Thyroid gland (tissue), 4 donors: Measurements from ENCODE around the gene CXCL17. TPM values are rescaled to one million over a fixed set of nuclear protein-coding genes. Genes with fewer than 3 reads are reported as not detected.

ENCODE experiments used
- DNase-seq, 2 donors: peaks; one replicate each; pipeline ENCODE4 v3.0.0-alpha.2; 2019
- H3K27ac ChIP-seq, 3 donors: fragments of 200-600 bp; sonication (generic); 1 replicate in 2 of 3; 2 replicates in 1 of 3; pipeline ENCODE4 v1.5.1; 2016 to 2019; ENCODE audit warnings: mild to moderate bottlenecking in 1 of 3, moderate library complexity in 1 of 3
- H3K27me3 ChIP-seq: fragments of 200-600 bp; sonication (generic); one replicate; pipeline ENCODE4 v1.5.1; 2019
- H3K36me3 ChIP-seq, 2 donors: fragments of 200-600 bp; sonication (generic); one replicate each; pipeline ENCODE4 v1.5.1; 2016 to 2019
- H3K4me1 ChIP-seq, 2 donors: fragments of 200-600 bp; sonication (generic); one replicate each; pipeline ENCODE4 v1.5.1; 2017 to 2019
- H3K4me3 ChIP-seq, 3 donors: fragments of 200-600 bp; sonication (generic); replicated peaks in 1 of 3; 1 replicate in 2 of 3; 2 replicates in 1 of 3; pipeline ENCODE4 v1.5.1; 2016; ENCODE audit warnings: mild to moderate bottlenecking in 1 of 3
- H3K9me3 ChIP-seq: fragments of 200-600 bp; sonication (generic); one replicate; pipeline ENCODE4 v1.5.1; 2017
- POLR2A ChIP-seq, 2 donors: fragments of 450-650 bp; IDR thresholded peaks; one replicate each; pipeline ENCODE4 v1.6.1; 2017; ENCODE audit warnings: antibody characterized with exemption in 2 of 2, mild to moderate bottlenecking in 2 of 2, moderate library complexity in 1 of 2
- WGBS, 2 donors: methylation state at CpG; one replicate each; pipeline ENCODE4 v1.1.5; 2017; 5-methylcytosine and 5-hydroxymethylcytosine counted together
- intact Hi-C: fragments of 100-400 bp; cut with DNase I; formaldehyde crosslinking; loops from one replicate; pipeline ENCODE4 v1.15.1; 2023
- total RNA-seq, 4 donors: library from RNA; depleted of rRNA; stranded (reverse); fragments of >200 nt; gene quantifications; one replicate each; pipeline ENCODE4 v1.2.3, GENCODE V29; 2016
- TF ChIP-seq, protein P1 (sequence below), 6 experiments: fragments of 200-600 bp in 3 of 6; fragments of 450-650 bp in 3 of 6; sonication (generic) in 3 of 6; IDR thresholded peaks; one replicate each; pipeline ENCODE4 v1.5.1; 2016 to 2019; ENCODE audit warnings: antibody characterized with exemption in 6 of 6, mild to moderate bottlenecking in 2 of 6, inconsistent platforms in 1 of 6, moderate library complexity in 1 of 6

The CXCL17 gene
- total RNA-seq, 4 donors from 2014 or later = not detected

DNA sequence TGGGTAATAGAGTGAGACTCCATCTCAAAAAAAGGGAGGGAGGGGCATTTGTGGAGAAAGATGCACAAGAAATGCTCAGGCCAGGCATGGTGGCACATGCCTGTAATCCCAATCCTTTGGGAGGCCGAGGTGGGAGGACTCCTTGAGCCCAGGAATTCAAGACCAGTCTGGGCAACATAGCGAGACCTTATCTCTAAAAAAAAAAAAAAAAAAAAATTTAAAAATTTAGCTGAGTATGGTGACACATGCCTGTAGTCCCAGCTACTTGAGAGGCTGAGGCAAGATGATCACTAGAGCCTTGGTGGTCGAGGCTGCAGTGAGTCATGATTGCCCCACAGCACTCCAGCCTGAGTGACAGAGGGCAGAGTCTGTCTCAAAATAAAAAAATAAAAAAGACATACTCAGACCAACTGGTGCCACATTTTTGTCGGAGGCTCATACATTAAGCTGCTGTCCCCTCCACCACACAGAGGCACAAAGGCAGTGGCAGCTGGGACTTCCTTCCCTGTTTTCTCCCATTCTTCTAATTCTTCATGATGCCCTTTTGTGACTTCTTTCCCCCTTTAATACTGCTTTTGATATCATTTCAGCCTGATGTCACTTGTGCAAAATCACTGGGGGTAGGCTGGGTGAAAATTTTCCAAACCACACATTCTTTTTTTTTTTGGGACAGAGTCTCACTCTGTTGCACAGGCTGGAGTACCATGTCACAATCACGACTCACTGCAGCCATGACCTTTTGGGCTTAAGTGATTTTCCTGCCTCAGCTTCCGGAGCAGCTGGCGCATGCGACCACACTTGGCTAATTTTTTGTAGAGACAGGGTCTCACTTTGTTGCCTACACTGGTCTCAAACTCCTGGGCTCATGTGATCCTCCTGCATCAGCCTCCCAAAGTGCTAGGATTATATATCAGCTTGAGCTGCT lies 26.8 kb upstream of the CXCL17 start:
- H3K9me3 ChIP-seq = no peaks in the 10 kb centered on the region
- DNase-seq = no peak
- 69 to 73% methylated on average over 8 of the region's 8 CpGs for WGBS, 2 donors
- TF ChIP-seq, protein P1, sequence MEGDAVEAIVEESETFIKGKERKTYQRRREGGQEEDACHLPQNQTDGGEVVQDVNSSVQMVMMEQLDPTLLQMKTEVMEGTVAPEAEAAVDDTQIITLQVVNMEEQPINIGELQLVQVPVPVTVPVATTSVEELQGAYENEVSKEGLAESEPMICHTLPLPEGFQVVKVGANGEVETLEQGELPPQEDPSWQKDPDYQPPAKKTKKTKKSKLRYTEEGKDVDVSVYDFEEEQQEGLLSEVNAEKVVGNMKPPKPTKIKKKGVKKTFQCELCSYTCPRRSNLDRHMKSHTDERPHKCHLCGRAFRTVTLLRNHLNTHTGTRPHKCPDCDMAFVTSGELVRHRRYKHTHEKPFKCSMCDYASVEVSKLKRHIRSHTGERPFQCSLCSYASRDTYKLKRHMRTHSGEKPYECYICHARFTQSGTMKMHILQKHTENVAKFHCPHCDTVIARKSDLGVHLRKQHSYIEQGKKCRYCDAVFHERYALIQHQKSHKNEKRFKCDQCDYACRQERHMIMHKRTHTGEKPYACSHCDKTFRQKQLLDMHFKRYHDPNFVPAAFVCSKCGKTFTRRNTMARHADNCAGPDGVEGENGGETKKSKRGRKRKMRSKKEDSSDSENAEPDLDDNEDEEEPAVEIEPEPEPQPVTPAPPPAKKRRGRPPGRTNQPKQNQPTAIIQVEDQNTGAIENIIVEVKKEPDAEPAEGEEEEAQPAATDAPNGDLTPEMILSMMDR (IDR thresholded peaks at IDR 0.05) = no peak
- TF ChIP-seq POLR2A (IDR thresholded peaks at IDR 0.05) = no peak
- H3K4me1 ChIP-seq = peaks cover 5 to 9% of the 10 kb centered on the region in 2 donors
- no peak overlapping the region for H3K27ac ChIP-seq
- intact Hi-C loops = no loop called here
- no peaks in the 10 kb centered on the region for H3K27me3 ChIP-seq
- H3K36me3 ChIP-seq = no peaks in the 10 kb centered on the region
- H3K4me3 ChIP-seq = no peak overlapping the region

DNA sequence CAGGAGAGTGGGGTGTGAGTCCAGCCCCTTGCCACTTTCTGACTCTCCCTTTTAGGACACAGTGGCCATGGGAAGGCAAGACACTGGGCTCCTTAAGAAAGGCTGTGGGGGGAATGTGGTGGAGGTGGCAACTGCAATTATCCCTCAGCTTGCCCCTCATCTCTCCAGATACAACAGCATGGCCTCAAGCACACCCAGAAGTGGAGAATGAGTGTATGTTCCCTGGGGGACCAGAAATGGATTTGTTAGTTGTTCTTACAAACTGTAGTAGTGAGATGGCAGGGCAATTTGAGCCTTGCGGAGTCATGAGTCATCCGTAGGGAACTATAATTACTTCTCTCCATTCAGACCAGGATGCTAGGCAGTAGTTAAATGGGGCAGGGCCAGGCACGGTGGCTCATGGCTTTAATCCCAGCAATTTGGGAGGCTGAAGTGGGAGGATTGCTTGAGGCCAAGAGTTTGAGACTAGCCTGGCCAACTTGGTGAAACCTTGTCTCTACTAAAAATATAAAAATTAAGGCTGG lies 25.6 kb upstream of the CXCL17 start:
- no peak overlapping the region for H3K27ac ChIP-seq
- H3K9me3 ChIP-seq = no peaks in the 10 kb centered on the region
- H3K36me3 ChIP-seq = no peaks in the 10 kb centered on the region
- 59 to 74% methylated on average over 3 of the region's 3 CpGs for WGBS, 2 donors
- H3K27me3 ChIP-seq = no peaks in the 10 kb centered on the region
- TF ChIP-seq, protein P1 (IDR thresholded peaks at IDR 0.05) = no peak
- no peak for TF ChIP-seq POLR2A (IDR thresholded peaks at IDR 0.05)
- DNase-seq = no peak
- intact Hi-C loops = no loop called here
- H3K4me3 ChIP-seq = no peak overlapping the region
- peaks cover 5 to 9% of the 10 kb centered on the region in 2 donors for H3K4me1 ChIP-seq

DNA sequence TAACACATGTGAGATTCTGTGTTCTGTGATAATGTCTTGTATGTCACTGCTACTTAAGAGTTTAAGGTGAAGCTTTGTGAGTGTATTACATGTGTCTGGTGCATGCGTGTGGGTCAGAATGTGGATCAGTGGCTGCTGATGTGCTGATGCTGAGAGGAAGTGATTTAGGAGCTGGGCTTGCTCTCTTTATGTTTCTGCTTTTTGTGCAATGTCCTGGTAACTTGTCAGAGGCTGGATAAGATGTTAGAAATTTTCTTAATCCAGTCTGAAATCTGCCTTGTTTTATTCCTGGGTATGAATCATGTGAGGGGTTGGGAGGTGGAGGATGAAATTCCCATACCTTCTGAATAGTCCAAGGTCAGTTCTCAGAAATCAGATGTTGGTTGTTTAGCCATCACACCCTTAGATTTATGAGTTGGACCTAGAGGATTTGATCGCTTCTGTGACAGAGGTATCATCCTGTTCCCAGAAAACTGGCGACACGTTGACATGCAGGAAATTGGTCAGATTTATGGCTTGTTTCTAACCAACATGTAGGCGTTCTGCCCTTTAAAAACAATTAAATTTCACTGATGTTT lies 24.5 kb upstream of the CXCL17 start:
- Histone ChIP-seq H3K9me3 (no peaks in the 10 kb centered on the region), H3K4me1 (peaks cover 5 to 9% of the 10 kb centered on the region in 2 donors), H3K27me3 (no peaks in the 10 kb centered on the region), H3K36me3 (no peaks in the 10 kb centered on the region), H3K4me3 (no peak overlapping the region), H3K27ac (no peak overlapping the region)
- 73 to 78% methylated on average over 5 of the region's 5 CpGs for WGBS, 2 donors
- no peak for DNase-seq
- intact Hi-C loops = no loop called here
- no peak for TF ChIP-seq POLR2A (IDR thresholded peaks at IDR 0.05)
- TF ChIP-seq, protein P1 (IDR thresholded peaks at IDR 0.05) = no peak

GRCh38 chr19:42466521-42467182 lies 23.9 kb upstream of the CXCL17 start:
- Histone ChIP-seq H3K36me3 (no peaks in the 10 kb centered on the region), H3K27ac (peak overlapping the region in 1 of 3 donors; percentile 17), H3K4me1 (peaks cover 0 to 5% of the 10 kb centered on the region in 2 donors), H3K9me3 (no peaks in the 10 kb centered on the region), H3K27me3 (no peaks in the 10 kb centered on the region), H3K4me3 (no peak overlapping the region)
- WGBS, 2 donors = 70 to 79% methylated on average over 5 of the region's 5 CpGs
- intact Hi-C loops = no loop called here
- DNase-seq = no peak
- TF ChIP-seq, protein P1 (IDR thresholded peaks at IDR 0.05) = no peak
- no peak for TF ChIP-seq POLR2A (IDR thresholded peaks at IDR 0.05)
